GM12891 (cell line): ENCODE data around the gene ARL8B.

Experiments
- DNase-seq: peaks from one replicate; pipeline ENCODE4 v3.0.0; 2011; ENCODE audit warnings: low spot score; ENCODE audit not compliant: insufficient read length
- FAIRE-seq: peaks from 2 replicates; lab custom pipeline; 2011; peaks lifted over from hg19 to GRCh38; lab: Jason Lieb, UNC
- PAX5 ChIP-seq: IDR thresholded peaks from 2 replicates; pipeline ENCODE4 v1.6.1; 2011; ENCODE audit warnings: low read length, moderate library complexity, mild to moderate bottlenecking; ENCODE audit not compliant: insufficient read depth, severe bottlenecking
- POLR2A ChIP-seq: IDR thresholded peaks from 2 replicates; pipeline ENCODE4 v1.6.1; 2011; ENCODE audit warnings: low read depth, low read length, control low read depth
- POLR2AphosphoS5 ChIP-seq: IDR thresholded peaks from 2 replicates; pipeline ENCODE4 v1.6.1; 2011; ENCODE audit warnings: low read depth, low read length, control low read depth
- POU2F2 ChIP-seq: IDR thresholded peaks from 2 replicates; pipeline ENCODE4 v1.6.1; 2011; ENCODE audit warnings: low read depth, mild to moderate bottlenecking, control low read depth, low read length, moderate library complexity
- SPI1 ChIP-seq: IDR thresholded peaks from 2 replicates; pipeline ENCODE4 v1.6.1; 2011; ENCODE audit warnings: low read depth, low read length, control low read depth
- TAF1 ChIP-seq: IDR thresholded peaks from 2 replicates; pipeline ENCODE4 v1.6.1; 2011; ENCODE audit warnings: low read depth, low read length, control low read depth

The ARL8B gene

DNA sequence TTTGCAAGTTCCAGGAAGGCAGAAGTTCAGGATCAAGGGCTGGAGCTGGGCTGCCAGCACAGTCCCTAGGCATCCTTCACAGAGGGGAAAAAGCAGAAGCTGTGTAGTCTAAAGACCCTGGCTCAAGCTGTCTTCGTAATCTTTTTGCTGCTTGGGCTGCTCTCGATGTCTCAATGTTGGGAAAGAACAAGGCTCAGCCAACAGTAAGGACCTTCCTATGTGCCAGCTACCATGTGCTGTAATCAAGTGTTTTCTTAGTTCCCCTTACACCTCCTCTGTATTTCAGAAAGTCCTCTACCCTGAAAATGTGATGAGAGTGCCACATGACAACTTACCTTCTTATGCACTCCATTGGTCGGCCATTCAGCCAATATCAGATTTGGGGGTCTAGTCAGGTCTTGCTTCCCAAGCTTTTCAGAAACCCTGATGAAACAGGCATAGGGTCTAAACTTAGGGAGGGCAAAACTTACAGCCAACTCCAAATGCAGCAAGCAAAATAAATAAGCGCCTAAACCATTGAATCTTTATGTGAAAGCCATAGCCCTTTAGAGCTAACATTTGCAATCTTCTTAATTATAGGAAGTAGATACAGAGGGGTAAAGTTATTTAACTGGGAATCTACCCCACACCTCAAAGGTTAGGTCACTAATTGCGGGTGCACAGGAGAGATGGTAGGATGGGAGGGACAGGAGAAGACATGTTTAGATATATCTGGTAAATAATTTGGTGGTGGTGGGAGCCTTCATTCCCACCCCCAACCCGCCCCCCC lies 64.2 kb downstream of the ARL8B start:
- peak; percentile 78 for FAIRE-seq
- no peak for DNase-seq
- no peak for TF ChIP-seq TAF1
- no peak for TF ChIP-seq PAX5
- peak; percentile 53; the same call in 1 of the 2 replicates for TF ChIP-seq POLR2AphosphoS5
- TF ChIP-seq SPI1: no peak
- peak; percentile 34; the same call in 1 of the 2 replicates for TF ChIP-seq POLR2A
- no peak for TF ChIP-seq POU2F2

DNA sequence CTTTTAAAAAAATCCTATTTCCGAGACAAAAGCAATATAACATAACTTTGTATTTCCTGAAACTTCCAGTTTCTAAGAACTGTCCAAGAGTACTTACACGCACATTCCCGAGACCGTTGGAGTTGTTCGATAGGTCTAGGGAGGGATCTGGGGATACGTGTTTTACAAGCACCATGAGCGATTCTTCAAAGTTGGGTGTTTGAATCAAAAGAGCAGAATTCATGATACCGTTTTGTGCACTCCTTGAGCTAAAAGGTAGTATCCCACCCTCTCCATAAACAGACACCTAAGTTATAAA lies 64.7 kb downstream of the ARL8B start:
- TF ChIP-seq POU2F2: no peak
- TF ChIP-seq POLR2AphosphoS5: no peak
- TF ChIP-seq PAX5: no peak
- no peak; the same call in 1 of the 2 replicates for TF ChIP-seq POLR2A
- TF ChIP-seq TAF1: no peak
- TF ChIP-seq SPI1: no peak
- DNase-seq (no peak), FAIRE-seq (peak; percentile 31)

DNA sequence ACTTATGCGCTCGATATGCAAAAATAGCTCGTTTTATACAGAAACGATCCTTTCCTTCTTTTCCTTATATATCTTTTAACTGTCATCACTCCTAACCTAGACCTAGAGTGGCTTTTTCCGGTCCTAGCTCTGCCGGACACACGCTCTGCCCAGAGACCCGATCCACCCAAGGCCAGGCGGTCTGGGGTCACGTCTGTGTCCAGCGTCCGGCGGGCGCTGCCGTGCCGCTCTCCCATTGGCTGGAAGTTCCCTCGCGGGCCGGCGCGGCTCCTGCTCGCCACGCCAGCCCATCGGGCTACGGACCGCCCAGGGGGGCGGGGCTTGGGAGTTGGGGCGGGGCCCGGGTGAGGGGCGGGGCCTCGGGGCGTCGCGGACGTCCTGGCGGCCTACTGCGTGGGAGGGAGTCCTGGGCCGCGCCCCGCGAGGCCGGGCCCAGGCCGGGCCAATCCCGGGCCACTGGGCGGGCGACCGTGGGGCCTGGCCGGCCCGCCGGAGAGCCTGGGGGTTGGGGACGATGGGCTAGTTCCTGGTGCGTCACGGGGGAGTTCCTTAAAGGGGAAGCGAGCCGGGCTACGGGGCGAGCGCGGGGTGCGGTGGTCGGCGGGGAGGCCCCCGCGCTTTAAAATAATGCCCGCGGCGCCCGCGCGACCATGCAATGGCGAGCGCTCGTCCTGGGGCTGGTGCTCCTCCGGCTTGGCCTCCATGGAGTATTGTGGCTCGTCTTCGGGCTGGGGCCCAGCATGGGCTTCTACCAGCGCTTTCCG lies 65.2 kb downstream of the ARL8B start, which contains the start of gene EDEM1:
Gene EDEM1, plus strand, starts transcription at position 552 of the 764 bp plus-strand sequence. Its CDS starts 99 bp downstream, at position 651.
- FAIRE-seq (peak; percentile 97), DNase-seq (peak; percentile 93)
- TF ChIP-seq POLR2A (peak; percentile 13; the same call in 1 of the 2 replicates), SPI1 (peak; percentile 73), POLR2AphosphoS5 (no peak; the same call in 1 of the 2 replicates), TAF1 (peak; percentile 68; the same call in 1 of the 2 replicates), POU2F2 (no peak; the same call in 1 of the 2 replicates), PAX5 (no peak)

DNA sequence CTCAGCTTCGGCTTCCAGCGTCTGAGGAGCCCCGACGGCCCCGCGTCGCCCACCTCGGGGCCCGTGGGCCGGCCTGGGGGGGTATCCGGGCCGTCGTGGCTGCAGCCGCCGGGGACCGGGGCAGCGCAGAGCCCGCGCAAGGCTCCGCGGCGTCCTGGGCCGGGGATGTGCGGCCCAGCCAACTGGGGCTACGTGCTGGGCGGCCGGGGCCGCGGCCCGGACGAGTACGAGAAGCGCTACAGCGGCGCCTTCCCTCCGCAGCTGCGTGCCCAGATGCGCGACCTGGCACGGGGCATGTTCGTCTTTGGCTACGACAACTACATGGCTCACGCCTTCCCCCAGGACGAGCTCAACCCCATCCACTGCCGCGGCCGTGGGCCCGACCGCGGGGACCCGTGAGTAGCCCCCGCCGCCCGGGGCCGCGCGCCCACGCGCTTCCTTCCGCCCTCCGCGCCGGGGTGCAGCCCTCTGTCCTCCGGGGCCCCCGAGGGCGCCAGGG lies 65.9 kb downstream of the ARL8B start:
- FAIRE-seq (peak; percentile 83), DNase-seq (no peak)
- TF ChIP-seq TAF1: 0 out of 2 replicates have a peak, but pooled peaks have one; percentile 44
- TF ChIP-seq POLR2A: peak; percentile 11; the same call in 1 of the 2 replicates
- no peak for TF ChIP-seq PAX5
- no peak for TF ChIP-seq SPI1
- TF ChIP-seq POU2F2: peak; percentile 70; the same call in 1 of the 2 replicates
- 0 out of 2 replicates have a peak, but pooled peaks have one; percentile 58 for TF ChIP-seq POLR2AphosphoS5

DNA sequence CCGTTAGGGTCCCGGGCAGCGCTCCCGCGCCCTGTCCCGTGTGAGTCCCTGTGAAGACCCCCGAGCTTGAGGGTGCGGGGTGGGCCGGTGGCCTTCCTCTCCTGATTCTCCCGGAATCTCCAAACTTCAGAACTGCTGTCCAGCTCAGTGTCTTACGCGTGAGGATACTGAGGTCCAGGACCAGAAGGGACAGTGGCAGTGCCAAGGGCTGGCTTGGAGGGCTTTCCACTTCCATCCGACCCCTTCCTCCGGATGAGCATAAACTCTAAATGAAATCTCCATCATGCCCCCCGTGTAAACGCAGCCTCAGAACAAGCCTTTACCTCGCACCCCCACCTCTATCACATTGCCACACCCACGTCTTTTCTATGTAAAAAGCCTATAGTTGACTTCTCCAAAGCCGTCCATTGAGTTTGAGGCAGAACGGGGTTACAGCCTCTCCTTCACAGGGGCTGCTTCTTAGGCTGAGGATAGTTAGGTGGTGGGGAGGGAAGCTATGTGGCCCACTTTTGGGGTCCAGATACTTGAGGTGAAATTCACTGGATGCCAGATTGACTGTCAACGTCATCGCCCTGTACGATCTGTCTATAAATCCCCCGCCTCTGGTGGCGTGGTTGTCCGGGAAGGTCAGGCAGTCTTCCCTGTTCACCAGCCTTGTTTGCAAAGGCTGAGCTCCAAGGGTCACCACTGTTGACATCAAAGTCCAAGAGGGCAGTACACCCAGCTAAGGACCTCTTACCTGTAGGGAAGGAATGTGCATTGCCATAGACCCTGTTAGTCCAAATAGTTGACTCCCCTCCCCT lies 66.5 kb downstream of the ARL8B start:
- 0 out of 2 replicates have a peak, but pooled peaks have one; percentile 11 for TF ChIP-seq POU2F2
- no peak for TF ChIP-seq PAX5
- TF ChIP-seq POLR2AphosphoS5: 0 out of 2 replicates have a peak, but pooled peaks have one; percentile 22
- DNase-seq: no peak
- peak; percentile 28 for FAIRE-seq

DNA sequence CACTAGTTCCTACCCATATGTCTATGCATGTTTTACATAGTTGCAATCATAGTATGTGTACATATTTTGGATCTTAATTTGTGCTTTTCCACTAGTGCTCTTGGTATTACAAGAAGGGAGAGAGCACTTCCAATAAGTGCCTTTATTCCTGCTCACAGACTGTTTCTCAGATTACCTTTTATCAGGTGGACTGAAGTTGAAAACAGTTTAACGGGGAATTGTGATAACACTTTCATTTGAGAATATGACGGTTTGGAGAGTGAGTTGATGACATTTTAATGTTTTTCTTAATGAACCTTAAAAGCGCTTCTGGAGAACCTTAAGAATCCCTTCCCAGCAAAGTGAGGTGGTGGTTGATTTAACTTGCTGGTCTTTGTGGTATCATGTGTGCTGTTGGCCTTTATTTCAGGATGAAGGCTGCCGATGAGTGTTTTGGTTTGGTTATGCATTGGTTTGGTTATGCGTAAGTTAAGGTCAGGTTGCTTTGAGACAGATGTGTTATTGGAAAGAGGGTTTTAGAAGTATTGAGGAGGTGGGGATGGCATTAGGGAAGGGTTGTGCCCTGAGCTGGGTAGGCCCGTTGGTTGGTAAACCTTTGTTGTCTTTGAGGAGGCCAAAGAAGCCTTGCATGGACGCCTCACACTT lies 68.2 kb downstream of the ARL8B start:
- TF ChIP-seq SPI1 (no peak), POU2F2 (peak; percentile 16; the same call in 1 of the 2 replicates), POLR2AphosphoS5 (no peak)
- FAIRE-seq (peak; percentile 76), DNase-seq (no peak)

DNA sequence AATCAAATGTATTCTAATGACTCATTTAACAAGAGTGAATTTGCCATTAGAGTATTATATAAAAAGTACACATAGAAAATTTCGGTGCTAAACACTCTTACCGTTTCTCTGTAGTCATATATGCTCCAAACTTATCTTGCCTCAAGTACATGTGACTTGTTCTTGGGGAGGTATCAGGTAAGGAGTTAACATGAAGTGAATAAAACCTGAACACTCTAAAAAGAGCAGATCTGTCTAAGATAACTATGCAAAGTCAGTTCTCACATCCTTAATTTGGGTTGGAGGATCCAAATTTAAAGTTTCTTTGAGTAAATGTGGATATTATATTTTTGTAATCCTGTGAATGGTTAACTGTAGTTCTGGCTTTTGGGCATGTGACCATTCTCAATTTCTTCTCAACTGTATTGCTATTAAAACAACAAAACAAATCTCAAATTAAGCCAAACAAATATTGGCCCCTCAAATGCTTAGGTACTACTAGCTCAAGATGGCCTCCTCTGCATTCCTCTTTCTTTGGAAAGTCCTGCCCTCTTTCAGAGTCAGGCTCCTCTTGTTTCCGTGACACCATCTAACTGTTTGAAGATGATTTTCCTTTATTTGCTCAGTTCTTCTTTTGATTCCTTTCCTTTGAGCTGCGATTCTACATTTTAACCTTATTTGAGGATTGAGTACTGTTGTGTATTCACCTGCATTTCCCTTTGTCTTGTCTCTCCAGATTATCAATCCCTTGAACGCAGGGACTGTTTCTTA lies 69.6 kb downstream of the ARL8B start:
- TF ChIP-seq POU2F2 (no peak), SPI1 (peak; percentile 65)
- DNase-seq: no peak
- FAIRE-seq: peak; percentile 68
